ENCODE results near the gene FRRS1L. TPM values are rescaled to one million over a fixed set of nuclear protein-coding genes. Genes with fewer than 3 reads are reported as not detected.

The FRRS1L gene
- total and polyA plus RNA-seq, 2 donors (not counting 1 experiment from before 2014, with no cell fraction given): 0.08 to 0.17 TPM

DNA sequence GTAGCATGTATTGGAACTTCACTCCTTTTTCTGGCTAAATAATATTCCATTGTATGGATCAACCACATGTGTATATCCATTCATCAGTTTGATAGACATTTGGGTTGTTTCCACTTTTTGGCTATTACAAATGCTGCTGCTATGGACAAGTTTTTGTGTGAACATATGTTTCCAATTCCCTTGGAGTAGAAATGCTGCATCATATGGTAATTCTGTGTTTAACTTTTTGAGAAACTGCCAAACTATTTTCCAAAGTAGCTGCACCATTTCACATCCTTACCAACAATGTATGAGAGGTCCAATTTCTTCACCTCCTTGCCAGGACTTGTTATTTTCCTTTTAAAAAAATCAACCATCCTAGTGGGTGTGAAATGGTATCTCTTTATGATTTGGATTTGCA, 8.4 kb downstream of the FRRS1L start:
- no peak overlapping the region for H3K4me3 ChIP-seq (replicated peaks in 1 of 4; ENCODE audit: control extremely low read depth in 1 of 4, insufficient read depth in 1 of 4, low read depth in 3 of 4, low read length in 4 of 4)
- H2AFZ ChIP-seq (ENCODE audit: low read length): no peak overlapping the region
- no peaks in the 10 kb centered on the region for H3K4me1 ChIP-seq (ENCODE audit: control insufficient read depth, extremely low read depth, insufficient read depth, low read length)
- no peaks in the 10 kb centered on the region for H3K79me2 ChIP-seq (ENCODE audit: control insufficient read depth, insufficient read depth, low read length)
- H3K36me3 ChIP-seq (ENCODE audit: control insufficient read depth, insufficient read depth, low read length): no peaks in the 10 kb centered on the region
- H3K27ac ChIP-seq (ENCODE audit: insufficient read depth, low read length): no peak overlapping the region
- peak in 1 of 2 donors; percentile 8 for DNase-seq (ENCODE audit: low read depth in 2 of 2)
- H3K9me3 ChIP-seq (ENCODE audit: control insufficient read depth, insufficient read depth, low read depth, low read length): no peaks in the 10 kb centered on the region
- H3K27me3 ChIP-seq (ENCODE audit: control insufficient read depth, insufficient read depth, low read length): peaks cover 7% of the 10 kb centered on the region
- H3K9ac ChIP-seq (ENCODE audit: insufficient read depth, low read length): no peak overlapping the region
- TF ChIP-seq, protein P1, sequence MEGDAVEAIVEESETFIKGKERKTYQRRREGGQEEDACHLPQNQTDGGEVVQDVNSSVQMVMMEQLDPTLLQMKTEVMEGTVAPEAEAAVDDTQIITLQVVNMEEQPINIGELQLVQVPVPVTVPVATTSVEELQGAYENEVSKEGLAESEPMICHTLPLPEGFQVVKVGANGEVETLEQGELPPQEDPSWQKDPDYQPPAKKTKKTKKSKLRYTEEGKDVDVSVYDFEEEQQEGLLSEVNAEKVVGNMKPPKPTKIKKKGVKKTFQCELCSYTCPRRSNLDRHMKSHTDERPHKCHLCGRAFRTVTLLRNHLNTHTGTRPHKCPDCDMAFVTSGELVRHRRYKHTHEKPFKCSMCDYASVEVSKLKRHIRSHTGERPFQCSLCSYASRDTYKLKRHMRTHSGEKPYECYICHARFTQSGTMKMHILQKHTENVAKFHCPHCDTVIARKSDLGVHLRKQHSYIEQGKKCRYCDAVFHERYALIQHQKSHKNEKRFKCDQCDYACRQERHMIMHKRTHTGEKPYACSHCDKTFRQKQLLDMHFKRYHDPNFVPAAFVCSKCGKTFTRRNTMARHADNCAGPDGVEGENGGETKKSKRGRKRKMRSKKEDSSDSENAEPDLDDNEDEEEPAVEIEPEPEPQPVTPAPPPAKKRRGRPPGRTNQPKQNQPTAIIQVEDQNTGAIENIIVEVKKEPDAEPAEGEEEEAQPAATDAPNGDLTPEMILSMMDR (conservative IDR thresholded peaks at IDR 0.05 in 1 of 2, IDR thresholded peaks at IDR 0.05 in 1 of 2; ENCODE audit: low read depth in 1 of 2, low read length in 2 of 2): no peak
- TF ChIP-seq EZH2 (IDR thresholded peaks at IDR 0.05; ENCODE audit: low read length, missing control alignments): no peak
- no peaks in the 10 kb centered on the region for H4K20me1 ChIP-seq (ENCODE audit: control insufficient read depth, extremely low read depth, insufficient read depth, low read length)
- no peak overlapping the region for H3K4me2 ChIP-seq (ENCODE audit: extremely low read depth, insufficient read depth, low read length)

- no peaks in the 10 kb centered on the region for H3K79me2 ChIP-seq (ENCODE audit: control insufficient read depth, insufficient read depth, low read length)
- DNase-seq (ENCODE audit: low read depth in 2 of 2): no peak
- no peak for TF ChIP-seq EZH2 (IDR thresholded peaks at IDR 0.05; ENCODE audit: low read length, missing control alignments)
- TF ChIP-seq, protein P1 (conservative IDR thresholded peaks at IDR 0.05 in 1 of 2, IDR thresholded peaks at IDR 0.05 in 1 of 2; ENCODE audit: low read depth in 1 of 2, low read length in 2 of 2): no peak
Measured at GRCh38 chr9:109156708-109157107, 10.3 kb downstream of the FRRS1L start.

DNA sequence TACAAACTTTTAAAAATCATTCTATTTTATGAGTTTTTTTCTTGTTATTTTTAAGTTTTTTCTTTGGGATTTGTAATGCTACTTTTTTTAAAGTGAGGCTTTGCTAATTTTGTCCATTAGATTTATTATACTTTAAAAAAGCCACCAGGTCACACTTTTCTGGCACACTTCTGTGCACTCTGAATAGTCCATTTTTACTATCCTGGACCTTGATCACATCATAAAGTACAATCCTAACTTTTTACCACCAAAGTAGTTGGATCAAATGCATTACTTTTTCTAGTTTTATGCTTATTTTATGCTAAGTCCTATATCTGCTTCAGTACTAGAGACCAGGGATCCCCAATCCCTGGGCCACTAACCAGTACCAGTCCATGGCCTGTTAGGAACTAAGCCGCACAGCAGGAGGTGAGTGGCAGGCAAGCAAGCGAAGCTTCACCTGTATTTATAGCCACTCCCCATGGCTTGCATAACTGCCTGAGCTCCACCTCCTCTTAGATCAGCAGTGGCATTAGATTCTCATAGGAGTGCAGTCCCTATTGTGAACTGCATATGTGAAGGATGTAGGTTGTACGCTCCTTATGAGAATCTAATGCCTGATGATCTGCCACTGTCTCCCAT, 16.0 kb downstream of the FRRS1L start:
- H3K9ac ChIP-seq (ENCODE audit: insufficient read depth, low read length): no peak overlapping the region
- H3K9me3 ChIP-seq (ENCODE audit: control insufficient read depth, insufficient read depth, low read depth, low read length): no peaks in the 10 kb centered on the region
- H3K4me3 ChIP-seq (replicated peaks in 1 of 4; ENCODE audit: control extremely low read depth in 1 of 4, insufficient read depth in 1 of 4, low read depth in 3 of 4, low read length in 4 of 4): no peak overlapping the region
- peaks cover 2% of the 10 kb centered on the region for H3K27me3 ChIP-seq (ENCODE audit: control insufficient read depth, insufficient read depth, low read length)
- DNase-seq (ENCODE audit: low read depth in 2 of 2): no peak
- TF ChIP-seq, protein P1 (conservative IDR thresholded peaks at IDR 0.05 in 1 of 2, IDR thresholded peaks at IDR 0.05 in 1 of 2; ENCODE audit: low read depth in 1 of 2, low read length in 2 of 2): no peak
- no peak for TF ChIP-seq EZH2 (IDR thresholded peaks at IDR 0.05; ENCODE audit: low read length, missing control alignments)
- no peak overlapping the region for H3K4me2 ChIP-seq (ENCODE audit: extremely low read depth, insufficient read depth, low read length)
- H4K20me1 ChIP-seq (ENCODE audit: control insufficient read depth, extremely low read depth, insufficient read depth, low read length): no peaks in the 10 kb centered on the region
- H3K27ac ChIP-seq (ENCODE audit: insufficient read depth, low read length): no peak overlapping the region
- H2AFZ ChIP-seq (ENCODE audit: low read length): no peak overlapping the region
- H3K36me3 ChIP-seq (ENCODE audit: control insufficient read depth, insufficient read depth, low read length): no peaks in the 10 kb centered on the region
- no peaks in the 10 kb centered on the region for H3K4me1 ChIP-seq (ENCODE audit: control insufficient read depth, extremely low read depth, insufficient read depth, low read length)
- H3K79me2 ChIP-seq (ENCODE audit: control insufficient read depth, insufficient read depth, low read length): no peaks in the 10 kb centered on the region

More at GRCh38 chr9:109156708-109157107, 10.3 kb downstream of the FRRS1L start:
- Histone ChIP-seq H3K9me3 (ENCODE audit: control insufficient read depth, insufficient read depth, low read depth, low read length) (no peaks in the 10 kb centered on the region), H3K36me3 (ENCODE audit: control insufficient read depth, insufficient read depth, low read length) (no peaks in the 10 kb centered on the region), H2AFZ (ENCODE audit: low read length) (no peak overlapping the region), H3K4me2 (ENCODE audit: extremely low read depth, insufficient read depth, low read length) (no peak overlapping the region), H3K27ac (ENCODE audit: insufficient read depth, low read length) (no peak overlapping the region), H3K4me1 (ENCODE audit: control insufficient read depth, extremely low read depth, insufficient read depth, low read length) (no peaks in the 10 kb centered on the region), H3K27me3 (ENCODE audit: control insufficient read depth, insufficient read depth, low read length) (no peaks in the 10 kb centered on the region), H4K20me1 (ENCODE audit: control insufficient read depth, extremely low read depth, insufficient read depth, low read length) (no peaks in the 10 kb centered on the region), H3K4me3 (replicated peaks in 1 of 4; ENCODE audit: control extremely low read depth in 1 of 4, insufficient read depth in 1 of 4, low read depth in 3 of 4, low read length in 4 of 4) (no peak overlapping the region), H3K9ac (ENCODE audit: insufficient read depth, low read length) (no peak overlapping the region)
